ENCODE results near the gene MSTO1. TPM values are rescaled to one million over a fixed set of nuclear protein-coding genes. Genes with fewer than 3 reads are reported as not detected.

MSTO1 gene
- total RNA-seq, 120 experiments from 2014 or later, result 23.5 to 81.8 (median 48.0) TPM

Other genes starting within 250 kb of the MSTO1 start
- 100 to 1,000 TPM in 119 of 120 experiments, 10 to 100 TPM in 1; 98.7 to 145 (median 120) TPM for gene ASH1L, start 47.4 kb upstream of the MSTO1 start, total RNA-seq
- 100 to 1,000 TPM in 111 of 120 experiments, 10 to 100 TPM in 9; 78.5 to 226 (median 131) TPM for gene YY1AP1, start 78.6 kb downstream of the MSTO1 start, total RNA-seq
- 10 to 100 TPM; 53.9 to 99.1 (median 78.9) TPM for gene DAP3, start 78.9 kb downstream of the MSTO1 start, total RNA-seq
- 100 to 1,000 TPM in 1 of 120 experiments, 10 to 100 TPM in 119; 52.2 to 105 (median 72.7) TPM for gene GON4L, start 247.0 kb downstream of the MSTO1 start, total RNA-seq
- gene SYT11, start 249.3 kb downstream of the MSTO1 start, total RNA-seq, result 100 to 1,000 TPM; 201 to 462 (median 357) TPM